DMS79 treated with DMSO at 0.1 percent for 48 hours (cell line): ENCODE data around the gene SRRM5.
A peak's percentile ranks its signal among the peaks of the same experiment; 100 is the strongest.
"Not testable (repeated sequence)": the region's sequence is repeated elsewhere in the genome, so short reads cannot be mapped to it uniquely, and the experiment has no call there.

Source experiments
- DNase-seq: peaks from one replicate; lab custom pipeline; 2025; lab: John Stamatoyannopoulos, UW

The SRRM5 gene

GRCh38 chr19:43618921-43619261 is 7.0 kb downstream of the SRRM5 start:
- DNase-seq, result peak; percentile 83

- DNase-seq, result peak; percentile 94
Observed at GRCh38 chr19:43619262-43620060, 7.6 kb downstream of the SRRM5 start, which contains the start of gene ZNF428. Gene ZNF428, minus strand, starts transcription at chr19:43619629. Its CDS starts 5,325 bp downstream, at chr19:43614304.

- DNase-seq, result no peak
Observed at GRCh38 chr19:43620061-43621001, 8.4 kb downstream of the SRRM5 start.

- no peak for DNase-seq
Observed at GRCh38 chr19:43622070-43622469, 10.2 kb downstream of the SRRM5 start.

GRCh38 chr19:43622956-43623355 is 11.1 kb downstream of the SRRM5 start:
- DNase-seq, result no peak

- DNase-seq, result no peak
Observed at GRCh38 chr19:43623889-43624670, 12.2 kb downstream of the SRRM5 start.

- DNase-seq, result no peak
Observed at GRCh38 chr19:43624933-43625332, 13.0 kb downstream of the SRRM5 start.

- DNase-seq, result no peak
Observed at GRCh38 chr19:43625918-43626579, 14.2 kb downstream of the SRRM5 start.

GRCh38 chr19:43626838-43627237 is 14.9 kb downstream of the SRRM5 start:
- no peak for DNase-seq

GRCh38 chr19:43628646-43629326 is 16.9 kb downstream of the SRRM5 start:
- DNase-seq, result no peak

GRCh38 chr19:43631491-43631890 is 19.6 kb downstream of the SRRM5 start:
- DNase-seq, result no peak

GRCh38 chr19:43633520-43633919 is 21.6 kb downstream of the SRRM5 start:
- DNase-seq, result no peak

GRCh38 chr19:43634068-43634467 is 22.2 kb downstream of the SRRM5 start:
- no peak for DNase-seq

- no peak for DNase-seq
Observed at GRCh38 chr19:43634506-43634871, 22.6 kb downstream of the SRRM5 start.

- DNase-seq, result no peak
Observed at GRCh38 chr19:43634872-43635560, 23.1 kb downstream of the SRRM5 start.

- not testable (repeated sequence) for DNase-seq
Observed at GRCh38 chr19:43635561-43635940, 23.7 kb downstream of the SRRM5 start.

GRCh38 chr19:43636121-43636683 is 24.3 kb downstream of the SRRM5 start:
- no peak for DNase-seq

GRCh38 chr19:43638214-43638994 is 26.5 kb downstream of the SRRM5 start:
- DNase-seq, result no peak

GRCh38 chr19:43638995-43639518 is 27.2 kb downstream of the SRRM5 start:
- DNase-seq, result no peak
